H9 (cell line): ENCODE measurements around the gene PIAS4. TPM values are rescaled to one million over a fixed set of nuclear protein-coding genes. Genes with fewer than 3 reads are reported as not detected.
A peak's percentile ranks its signal among the peaks of the same experiment; 100 is the strongest.

Experiments used
- DNase-seq: peaks from one replicate; pipeline ENCODE4 v3.0.0-alpha.2; 2017
- H2AFZ ChIP-seq: one replicate; pipeline ENCODE4 v1.6.1; 2013; ENCODE audit warnings: mild to moderate bottlenecking, low read length, control low read depth, moderate library complexity
- H2AK5ac ChIP-seq: 2 replicates; pipeline ENCODE4 v1.6.1; 2013; ENCODE audit warnings: low read length, control low read depth, mixed read lengths; ENCODE audit not compliant: insufficient read length
- H2BK120ac ChIP-seq: one replicate; pipeline ENCODE4 v1.6.1; 2013; ENCODE audit warnings: low read depth, mild to moderate bottlenecking, low read length, control low read depth, inconsistent platforms; ENCODE audit not compliant: poor library complexity, severe bottlenecking
- H2BK12ac ChIP-seq: 2 replicates; pipeline ENCODE4 v1.6.1; 2013; ENCODE audit warnings: low read length, control low read depth, mixed read lengths, low read depth; ENCODE audit not compliant: insufficient read length
- H2BK15ac ChIP-seq: 2 replicates; pipeline ENCODE4 v1.6.1; 2013; ENCODE audit warnings: low read depth, low read length, control low read depth
- H2BK20ac ChIP-seq: one replicate; pipeline ENCODE4 v1.6.1; 2013; ENCODE audit warnings: low read depth, mild to moderate bottlenecking, low read length, control low read depth, inconsistent platforms; ENCODE audit not compliant: poor library complexity, severe bottlenecking
- H2BK5ac ChIP-seq: 2 replicates; pipeline ENCODE4 v1.6.1; 2013; ENCODE audit warnings: low read length, control low read depth, mixed read lengths; ENCODE audit not compliant: insufficient read length
- H3K14ac ChIP-seq: 2 replicates; pipeline ENCODE4 v1.6.1; 2013; ENCODE audit warnings: low read length, control low read depth; ENCODE audit not compliant: insufficient read depth
- H3K18ac ChIP-seq: 2 replicates; pipeline ENCODE4 v1.6.1; 2013; ENCODE audit warnings: low read depth, mild to moderate bottlenecking, mixed read lengths, low read length, control low read depth; ENCODE audit not compliant: insufficient read length
- H3K23ac ChIP-seq: 2 replicates; pipeline ENCODE4 v1.6.1; 2013; ENCODE audit warnings: low read length, control low read depth, mixed read lengths, low read depth; ENCODE audit not compliant: insufficient read length
- H3K23me2 ChIP-seq: 2 replicates; pipeline ENCODE4 v1.6.1; 2013; ENCODE audit warnings: low read depth, mild to moderate bottlenecking, mixed read lengths, low read length, control low read depth; ENCODE audit not compliant: insufficient read length, poor library complexity, severe bottlenecking
- H3K27ac ChIP-seq: 2 replicates; pipeline ENCODE4 v1.5.1; 2013; ENCODE audit warnings: low read length, control low read depth, mixed read lengths, low read depth; ENCODE audit not compliant: insufficient read length
- H3K27me3 ChIP-seq: 2 replicates; pipeline ENCODE4 v1.6.1; 2013; ENCODE audit warnings: low read length, control low read depth, inconsistent platforms; ENCODE audit not compliant: insufficient read depth
- H3K4ac ChIP-seq: 2 replicates; pipeline ENCODE4 v1.6.1; 2013; ENCODE audit warnings: low read depth, mild to moderate bottlenecking, control low read depth, inconsistent platforms, low read length, moderate library complexity
- H3K4me1 ChIP-seq: 2 replicates; pipeline ENCODE4 v1.6.1; 2013; ENCODE audit warnings: low read length, control low read depth, inconsistent platforms; ENCODE audit not compliant: insufficient read depth
- H3K4me2 ChIP-seq: 2 replicates; pipeline ENCODE4 v1.6.1; 2013; ENCODE audit warnings: low read length, control low read depth, mixed read lengths; ENCODE audit not compliant: insufficient read length, insufficient read depth
- H3K56ac ChIP-seq: 2 replicates; pipeline ENCODE4 v1.6.1; 2013; ENCODE audit warnings: low read depth, mild to moderate bottlenecking, mixed read lengths, low read length, control low read depth; ENCODE audit not compliant: insufficient read length
- H3K79me1 ChIP-seq: 2 replicates; pipeline ENCODE4 v1.6.1; 2013; ENCODE audit warnings: low read depth, mild to moderate bottlenecking, moderate library complexity, low read length, control low read depth, inconsistent platforms; ENCODE audit not compliant: insufficient read depth, poor library complexity, severe bottlenecking
- H3K79me2 ChIP-seq: 2 replicates; pipeline ENCODE4 v1.6.1; 2013; ENCODE audit warnings: low read length, control low read depth, inconsistent platforms; ENCODE audit not compliant: insufficient read depth
- H3K9ac ChIP-seq: 2 replicates; pipeline ENCODE4 v1.6.1; 2013; ENCODE audit warnings: low read length, control low read depth, mixed read lengths; ENCODE audit not compliant: insufficient read length; ENCODE audit errors: extremely low read depth
- H3K9me3 ChIP-seq: one replicate; pipeline ENCODE4 v1.6.1; 2013; ENCODE audit warnings: low read depth, low read length, inconsistent platforms; ENCODE audit not compliant: control insufficient read depth
- H3T11ph ChIP-seq: one replicate; pipeline ENCODE4 v1.6.1; 2013; ENCODE audit warnings: mild to moderate bottlenecking, low read length, control low read depth, inconsistent platforms
- H4K20me1 ChIP-seq: one replicate; pipeline ENCODE4 v1.6.1; 2013; ENCODE audit not compliant: control insufficient read depth, insufficient read length, insufficient read depth
- H4K5ac ChIP-seq: 2 replicates; pipeline ENCODE4 v1.6.1; 2013; ENCODE audit warnings: low read depth, mild to moderate bottlenecking, mixed read lengths, low read length, control low read depth; ENCODE audit not compliant: insufficient read length
- H4K8ac ChIP-seq: replicated peaks from 2 replicates; pipeline ENCODE4 v1.6.1; 2013; ENCODE audit warnings: low read length, control low read depth, mixed read lengths, low read depth; ENCODE audit not compliant: insufficient read length
- H4K91ac ChIP-seq: 2 replicates; pipeline ENCODE4 v1.6.1; 2013; ENCODE audit warnings: low read depth, mild to moderate bottlenecking, moderate library complexity, mixed read lengths, low read length, control low read depth; ENCODE audit not compliant: insufficient read length
- H3K27ac Mint-ChIP-seq, 3 experiments: 2 replicates in 2 of 3; 3 replicates in 1 of 3; pipeline ENCODE4 v1.8.0; 2020 to 2021; ENCODE audit warnings: mixed read lengths in 3 of 3, mild to moderate bottlenecking in 1 of 3, moderate library complexity in 1 of 3
- H3K27me3 Mint-ChIP-seq: 2 replicates; pipeline ENCODE4 v1.8.0; 2021; ENCODE audit warnings: low read depth, mild to moderate bottlenecking, moderate library complexity, mixed read lengths
- H3K36me3 Mint-ChIP-seq, 3 experiments: 2 replicates in 2 of 3; 3 replicates in 1 of 3; pipeline ENCODE4 v1.8.0; 2020 to 2021; ENCODE audit warnings: low read depth in 3 of 3, mixed read lengths in 3 of 3; ENCODE audit not compliant: insufficient read depth in 1 of 3
- H3K4me1 Mint-ChIP-seq, 2 experiments: 2 replicates each; pipeline ENCODE4 v1.8.0; 2020; ENCODE audit warnings: mixed read lengths in 2 of 2
- H3K4me3 Mint-ChIP-seq, 2 experiments: 2 replicates in 1 of 2; 3 replicates in 1 of 2; pipeline ENCODE4 v1.8.0; 2020 to 2021; ENCODE audit warnings: mild to moderate bottlenecking in 2 of 2, mixed read lengths in 2 of 2, moderate library complexity in 1 of 2
- H3K9me3 Mint-ChIP-seq, 2 experiments: 2 replicates in 1 of 2; 3 replicates in 1 of 2; pipeline ENCODE4 v1.8.0; 2020; ENCODE audit warnings: mild to moderate bottlenecking in 2 of 2, mixed read lengths in 2 of 2, moderate library complexity in 1 of 2
- CTCF ChIP-seq: fragments of 200-600 bp; sonication (generic); conservative IDR thresholded peaks from 3 replicates; pipeline ENCODE4 v1.8.0; 2021; ENCODE audit warnings: antibody characterized with exemption, mild to moderate bottlenecking
- WGBS: extraction: QIAGEN DNeasy Blood & Tissue Kit; methylation state at CpG from one replicate; pipeline ENCODE4 v1.1.7; 2013; ENCODE audit warnings: missing lambda C conversion rate, low lambda C conversion rate, mixed read lengths; ENCODE audit not compliant: insufficient read length; ENCODE audit errors: extremely low coverage; 5-methylcytosine and 5-hydroxymethylcytosine counted together
- total RNA-seq: library from RNA; stranded (reverse); gene quantifications from 2 replicates; pipeline ENCODE4 v1.2.1, GENCODE V29; 2021

Gene PIAS4
- total RNA-seq, 1 experiment from 2014 or later = 52.0 TPM

GRCh38 chr19:4034048-4035017, 26.8 kb downstream of the PIAS4 start:
- Histone ChIP-seq H2BK20ac (no peak overlapping the region), H4K91ac (no peak overlapping the region), H3K23ac (no peak overlapping the region), H3K4ac (no peak overlapping the region), H2AK5ac (no peak overlapping the region), H3K9me3 (peaks cover 8% of the 10 kb centered on the region), H2BK120ac (no peak overlapping the region), H3K4me1 (no peaks in the 10 kb centered on the region), H3T11ph (no peak overlapping the region), H4K20me1 (no peaks in the 10 kb centered on the region), H4K5ac (no peak overlapping the region), H3K18ac (no peak overlapping the region), H3K79me1 (no peaks in the 10 kb centered on the region), H2AFZ (no peak overlapping the region), H3K27ac (no peak overlapping the region), H4K8ac (no peak overlapping the region), H3K14ac (no peak overlapping the region), H3K4me2 (no peak overlapping the region), H3K79me2 (no peaks in the 10 kb centered on the region), H2BK5ac (no peak overlapping the region), H2BK12ac (no peak overlapping the region), H2BK15ac (no peak overlapping the region), H3K9ac (no peak overlapping the region), H3K56ac (no peak overlapping the region), H3K23me2 (no peaks in the 10 kb centered on the region), H3K27me3 (no peaks in the 10 kb centered on the region)
- DNase-seq = no peak
- no peaks in the 10 kb centered on the region for H3K9me3 Mint-ChIP-seq
- WGBS = no CpG with 5 or more reads among the region's 34 CpGs
- peaks cover 6 to 23% (median 16%) of the 10 kb centered on the region in 3 experiments; a peak in 6 of 7 replicates for H3K36me3 Mint-ChIP-seq
- H3K4me3 Mint-ChIP-seq = no peak overlapping the region; a peak in 1 of 5 replicates
- peak overlapping the region in 2 of 3 experiments; percentile 21 to 68; a peak in 4 of 7 replicates for H3K27ac Mint-ChIP-seq
- no peak for TF ChIP-seq CTCF
- no peaks in the 10 kb centered on the region for H3K4me1 Mint-ChIP-seq
- H3K27me3 Mint-ChIP-seq = no peaks in the 10 kb centered on the region
